Hepatocyte (in vitro differentiated cells): ENCODE results near the gene UBE2S. TPM values are rescaled to one million over a fixed set of nuclear protein-coding genes. Genes with fewer than 3 reads are reported as not detected.
A peak's percentile ranks its signal among the peaks of the same experiment; 100 is the strongest.

Source experiments
- DNase-seq: peaks from one replicate; pipeline ENCODE4 v3.0.0-alpha.2; 2016; ENCODE audit warnings: low spot score
- H2AFZ ChIP-seq: fragments of 200-600 bp; sonication (generic); 2 replicates; pipeline ENCODE4 v1.6.0; 2016; ENCODE audit warnings: antibody characterized with exemption, mild to moderate bottlenecking
- H3K27ac ChIP-seq: fragments of 200-600 bp; sonication (generic); 2 replicates; pipeline ENCODE4 v1.5.1; 2016; ENCODE audit warnings: mild to moderate bottlenecking
- H3K27me3 ChIP-seq: fragments of 200-600 bp; sonication (generic); 2 replicates; pipeline ENCODE4 v1.6.1; 2016
- H3K36me3 ChIP-seq: fragments of 200-600 bp; sonication (generic); replicated peaks from 2 replicates; pipeline ENCODE4 v1.5.1; 2016; ENCODE audit warnings: low read depth; ENCODE audit not compliant: insufficient read depth
- H3K4me1 ChIP-seq: fragments of 200-600 bp; sonication (generic); 2 replicates; pipeline ENCODE4 v1.5.1; 2016; ENCODE audit warnings: mild to moderate bottlenecking, moderate library complexity; ENCODE audit not compliant: insufficient read depth
- H3K4me2 ChIP-seq: fragments of 200-600 bp; sonication (generic); 2 replicates; pipeline ENCODE4 v1.6.0; 2016
- H3K4me3 ChIP-seq: fragments of 200-600 bp; sonication (generic); 2 replicates; pipeline ENCODE4 v1.5.1; 2016; ENCODE audit warnings: mild to moderate bottlenecking
- H3K79me2 ChIP-seq: fragments of 200-600 bp; sonication (generic); 2 replicates; pipeline ENCODE4 v1.6.0; 2017; ENCODE audit warnings: mild to moderate bottlenecking
- H3K9me2 ChIP-seq: fragments of 200-600 bp; sonication (generic); replicated peaks from 2 replicates; pipeline ENCODE4 v1.6.0; 2017; ENCODE audit warnings: mild to moderate bottlenecking; ENCODE audit not compliant: insufficient read depth
- H3K9me3 ChIP-seq: fragments of 200-600 bp; sonication (generic); 2 replicates; pipeline ENCODE4 v1.5.1; 2016; ENCODE audit warnings: low read depth, mild to moderate bottlenecking
- H4K20me1 ChIP-seq: fragments of 200-600 bp; sonication (generic); 2 replicates; pipeline ENCODE4 v1.6.0; 2016; ENCODE audit warnings: mild to moderate bottlenecking; ENCODE audit not compliant: insufficient read depth, poor library complexity, severe bottlenecking
- EZH2 ChIP-seq: fragments of 200-600 bp; sonication (generic); IDR thresholded peaks from 2 replicates; pipeline ENCODE4 v1.6.1; 2016; ENCODE audit warnings: antibody characterized with exemption, mild to moderate bottlenecking, borderline replicate concordance
- EZH2phosphoT487 ChIP-seq: fragments of 200-600 bp; sonication (generic); IDR thresholded peaks from one replicate; pipeline ENCODE4 v1.6.1; 2018; ENCODE audit warnings: antibody characterized with exemption, mild to moderate bottlenecking, low read depth, moderate library complexity; ENCODE audit not compliant: unreplicated experiment, severe bottlenecking
- WGBS: methylation state at CpG from one replicate; pipeline ENCODE4 v1.1.6; 2016; ENCODE audit warnings: low lambda C conversion rate; ENCODE audit errors: missing lambda C conversion rate; 5-methylcytosine and 5-hydroxymethylcytosine counted together
- polyA plus RNA-seq: library from polyadenylated mRNA; unstranded; fragments of >200 nt; fragmentation: Nextera tagmentation; extraction: Ambion mirVana; gene quantifications from 2 replicates; pipeline ENCODE4 v1.2.1, GENCODE V29; 2016
- total RNA-seq: library from RNA; depleted of rRNA; stranded (reverse); fragments of >200 nt; gene quantifications from 2 replicates; pipeline ENCODE4 v1.2.3, GENCODE V29; 2014
- TF ChIP-seq, protein P1 (sequence below): fragments of 200-600 bp; sonication (generic); IDR thresholded peaks from 2 replicates; pipeline ENCODE4 v1.5.1; 2016; ENCODE audit warnings: antibody characterized with exemption, mild to moderate bottlenecking; ENCODE audit not compliant: poor library complexity

The UBE2S gene
- total and polyA plus RNA-seq, 2 experiments from 2014 or later: 20.4 to 105 TPM

DNA sequence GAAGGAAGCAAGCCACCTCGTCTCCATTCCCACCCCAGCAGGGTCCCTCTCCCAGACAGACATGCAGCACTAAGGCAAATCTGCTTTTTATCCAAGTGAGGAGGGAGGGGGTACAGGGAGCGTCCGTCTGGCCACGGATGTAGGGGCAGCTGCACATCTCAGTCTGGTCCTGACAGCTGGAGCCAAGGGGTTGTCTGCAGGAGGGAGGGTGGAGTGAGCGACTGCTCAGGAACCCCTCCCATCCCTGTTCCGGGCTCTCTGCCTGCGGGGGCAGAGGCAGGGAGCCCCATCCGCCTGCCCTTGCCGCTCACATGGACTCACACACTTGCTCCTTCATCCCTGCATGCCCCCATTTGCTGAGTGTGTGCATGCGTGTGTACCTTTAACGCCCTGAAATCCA, 28.4 kb downstream of the UBE2S start:
- Histone ChIP-seq H3K4me2 (no peak overlapping the region), H3K9me3 (no peaks in the 10 kb centered on the region), H3K4me1 (peaks cover 29% of the 10 kb centered on the region), H3K27me3 (peaks cover 4% of the 10 kb centered on the region), H3K9me2 (no peaks in the 10 kb centered on the region), H3K27ac (no peak overlapping the region), H3K36me3 (no peaks in the 10 kb centered on the region), H3K79me2 (peaks cover 16% of the 10 kb centered on the region), H4K20me1 (no peaks in the 10 kb centered on the region), H3K4me3 (no peak overlapping the region), H2AFZ (no peak overlapping the region)
- TF ChIP-seq EZH2phosphoT487 (no peak), EZH2 (no peak)
- TF ChIP-seq, protein P1, sequence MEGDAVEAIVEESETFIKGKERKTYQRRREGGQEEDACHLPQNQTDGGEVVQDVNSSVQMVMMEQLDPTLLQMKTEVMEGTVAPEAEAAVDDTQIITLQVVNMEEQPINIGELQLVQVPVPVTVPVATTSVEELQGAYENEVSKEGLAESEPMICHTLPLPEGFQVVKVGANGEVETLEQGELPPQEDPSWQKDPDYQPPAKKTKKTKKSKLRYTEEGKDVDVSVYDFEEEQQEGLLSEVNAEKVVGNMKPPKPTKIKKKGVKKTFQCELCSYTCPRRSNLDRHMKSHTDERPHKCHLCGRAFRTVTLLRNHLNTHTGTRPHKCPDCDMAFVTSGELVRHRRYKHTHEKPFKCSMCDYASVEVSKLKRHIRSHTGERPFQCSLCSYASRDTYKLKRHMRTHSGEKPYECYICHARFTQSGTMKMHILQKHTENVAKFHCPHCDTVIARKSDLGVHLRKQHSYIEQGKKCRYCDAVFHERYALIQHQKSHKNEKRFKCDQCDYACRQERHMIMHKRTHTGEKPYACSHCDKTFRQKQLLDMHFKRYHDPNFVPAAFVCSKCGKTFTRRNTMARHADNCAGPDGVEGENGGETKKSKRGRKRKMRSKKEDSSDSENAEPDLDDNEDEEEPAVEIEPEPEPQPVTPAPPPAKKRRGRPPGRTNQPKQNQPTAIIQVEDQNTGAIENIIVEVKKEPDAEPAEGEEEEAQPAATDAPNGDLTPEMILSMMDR: no peak
- WGBS: 65% methylated on average over 11 of the region's 11 CpGs
- no peak for DNase-seq

DNA sequence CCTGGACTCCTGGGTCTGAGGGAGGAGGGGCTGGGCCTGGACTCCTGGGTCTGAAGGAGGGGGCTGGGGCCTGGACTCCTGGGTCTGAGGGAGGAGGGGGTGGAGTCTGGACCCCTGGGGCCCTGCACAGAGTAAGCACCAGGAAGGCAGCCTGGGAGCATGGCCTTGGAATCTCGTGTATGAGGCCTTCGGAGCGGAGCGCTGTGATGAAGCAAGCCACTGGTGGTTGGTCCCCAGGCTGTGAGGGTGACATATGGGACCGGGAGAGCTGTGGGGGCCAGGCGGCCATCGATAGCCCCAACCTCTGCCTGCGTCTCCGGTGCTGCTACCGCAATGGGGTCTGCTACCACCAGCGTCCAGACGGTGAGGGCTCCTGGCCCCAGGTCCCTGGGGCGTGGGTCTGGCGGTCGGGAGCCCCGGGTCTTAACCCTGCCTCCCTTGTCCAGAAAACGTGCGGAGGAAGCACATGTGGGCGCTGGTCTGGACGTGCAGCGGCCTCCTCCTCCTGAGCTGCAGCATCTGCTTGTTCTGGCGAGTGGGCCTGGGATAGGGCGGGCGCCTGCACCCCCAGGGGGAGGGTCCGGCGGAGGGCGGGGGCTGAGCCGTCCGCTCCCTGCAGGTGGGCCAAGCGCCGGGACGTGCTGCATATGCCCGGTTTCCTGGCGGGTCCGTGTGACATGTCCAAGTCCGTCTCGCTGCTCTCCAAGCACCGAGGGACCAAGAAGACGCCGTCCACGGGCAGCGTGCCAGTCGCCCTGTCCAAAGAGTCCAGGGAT, 30.0 kb downstream of the UBE2S start:
- DNase-seq: no peak
- H3K79me2 ChIP-seq: peaks cover 8% of the 10 kb centered on the region
- no peak overlapping the region for H2AFZ ChIP-seq
- no peaks in the 10 kb centered on the region for H3K36me3 ChIP-seq
- TF ChIP-seq EZH2phosphoT487 (no peak), EZH2 (no peak)
- TF ChIP-seq, protein P1: no peak
- H3K9me3 ChIP-seq: no peaks in the 10 kb centered on the region
- H3K4me3 ChIP-seq: no peak overlapping the region
- no peak overlapping the region for H3K27ac ChIP-seq
- no peaks in the 10 kb centered on the region for H4K20me1 ChIP-seq
- peak overlapping the region; percentile 59 for H3K4me2 ChIP-seq
- no peaks in the 10 kb centered on the region for H3K9me2 ChIP-seq
- 21% methylated on average over 35 of the region's 43 CpGs for WGBS
- H3K4me1 ChIP-seq: peaks cover 31% of the 10 kb centered on the region
- H3K27me3 ChIP-seq: peaks cover 13% of the 10 kb centered on the region

DNA sequence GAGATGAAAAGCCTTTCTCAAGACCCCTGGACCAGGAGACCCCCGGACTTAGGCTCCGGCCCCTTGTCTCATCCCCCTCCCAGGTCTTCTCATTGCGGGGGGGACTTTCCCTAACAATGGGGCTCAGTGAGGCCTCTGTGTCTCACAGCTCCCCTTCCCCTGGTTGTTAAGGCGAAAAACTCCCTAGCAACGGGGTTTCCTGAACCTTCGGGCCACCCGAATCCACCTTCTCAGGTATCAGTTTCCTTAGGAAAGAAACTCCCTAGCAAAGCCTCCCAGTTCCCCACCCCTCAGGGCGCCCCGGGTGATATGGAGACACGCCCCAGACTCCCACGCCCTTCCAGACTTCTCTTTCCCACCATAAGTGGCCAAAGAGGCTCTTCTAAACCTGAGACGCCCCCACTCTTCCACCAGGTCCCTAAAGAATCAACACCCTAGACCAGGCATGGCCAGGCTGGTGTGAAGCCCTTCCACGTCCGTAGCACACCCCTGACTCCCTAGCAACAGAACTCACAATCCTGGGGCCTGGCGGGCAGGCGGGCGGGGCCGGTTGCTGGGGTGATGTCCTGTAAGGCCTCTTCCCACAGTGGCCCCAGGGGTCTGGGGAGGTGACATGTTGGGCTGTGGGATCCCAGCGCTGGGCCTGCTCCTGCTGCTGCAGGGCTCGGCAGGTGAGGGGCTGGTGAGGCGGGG, 31.2 kb downstream of the UBE2S start, which contains the start of gene TMEM190:
TSS of gene TMEM190 (plus strand) at position 586 of the 693 bp plus-strand sequence. CDS start at position 614, 28 bp downstream.
- Histone ChIP-seq H3K4me2 (peak within 1 kb of the TSS; percentile 59), H3K27ac (no peak within 1 kb of the TSS), H3K4me3 (no peak within 1 kb of the TSS), H3K9me2 (no peaks in the 10 kb centered on the region), H2AFZ (no peak within 1 kb of the TSS), H3K4me1 (peaks cover 31% of the 10 kb centered on the region), H3K9me3 (no peaks in the 10 kb centered on the region), H3K27me3 (peaks cover 23% of the 10 kb centered on the region), H3K36me3 (no peaks in the 10 kb centered on the region), H3K79me2 (no peaks in the 10 kb centered on the region), H4K20me1 (no peaks in the 10 kb centered on the region)
- no peak for DNase-seq
- 52% methylated on average over 21 of the region's 21 CpGs for WGBS
- TF ChIP-seq EZH2phosphoT487: no peak
- no peak for TF ChIP-seq EZH2
- TF ChIP-seq, protein P1: no peak
